GM12878 (cell line): ENCODE measurements around the gene TBX15. TPM values are rescaled to one million over a fixed set of nuclear protein-coding genes. Genes with fewer than 3 reads are reported as not detected.

Source experiments
- ATAC-seq: fragments of 200-7000 bp; cut with Tn5 transposase; 3 replicates; pipeline ENCODE4 v1.9.1; 2020; ENCODE audit warnings: mild to moderate bottlenecking, moderate library complexity
- BruUV-seq: library from RNA; stranded (reverse); fragments of 400-500 nt; replicated peaks from 2 replicates; lab custom pipeline; 2021; lab: Mats Ljungman, UMichigan
- CTCF ChIA-PET: fragments of 300-600 bp; sonication (Branson Sonifier 250); formaldehyde crosslinking; extraction: SDS; loops from one replicate; lab custom pipeline; 2021; ENCODE audit warnings: inconsistent platforms; lab: Yijun Ruan, JAX
- POLR2A ChIA-PET: fragments of 350-600 bp; formaldehyde crosslinking; extraction: SDS; loops from one replicate; lab custom pipeline; 2021; ENCODE audit warnings: inconsistent platforms; lab: Charles Lee
- RAD21 ChIA-PET: fragments of 300-600 bp; sonication (Branson Sonifier 250); formaldehyde crosslinking; loops from one replicate; lab custom pipeline; 2023; ENCODE audit warnings: antibody characterized with exemption; ENCODE audit not compliant: unreplicated experiment; lab: Charles Lee
- SMC1A ChIA-PET: fragments of 300-600 bp; sonication (Branson Sonifier 250); formaldehyde crosslinking; loops from one replicate; lab custom pipeline; 2023; ENCODE audit not compliant: unreplicated experiment, uncharacterized antibody; lab: Charles Lee
- DNase-seq: peaks from one replicate; pipeline ENCODE4 v3.0.0-alpha.2; 2011; ENCODE audit warnings: low read depth, low spot score
- FAIRE-seq: peaks from 3 replicates; lab custom pipeline; 2011; peaks lifted over from hg19 to GRCh38; lab: Jason Lieb, UNC
- H2AFZ ChIP-seq: 2 replicates; pipeline ENCODE4 v1.6.0; 2011; ENCODE audit warnings: low read depth, low read length, control low read depth; ENCODE audit not compliant: control insufficient read depth
- H3K27ac ChIP-seq: 2 replicates; pipeline ENCODE4 v1.5.1; 2011; ENCODE audit warnings: control low read depth; ENCODE audit not compliant: control insufficient read depth, insufficient read depth
- H3K27me3 ChIP-seq, 2 experiments: replicated peaks in 1 of 2; 2 replicates each; pipeline versions ENCODE4 v1.6.0 to v1.6.1; 2011; ENCODE audit warnings: low read length in 1 of 2; ENCODE audit not compliant: control insufficient read depth in 2 of 2, insufficient read depth in 2 of 2
- H3K36me3 ChIP-seq, 2 experiments: 2 replicates each; pipeline ENCODE4 v1.5.1; 2011; ENCODE audit warnings: low read length in 1 of 2; ENCODE audit not compliant: control insufficient read depth in 2 of 2, insufficient read depth in 2 of 2
- H3K4me1 ChIP-seq: 2 replicates; pipeline ENCODE4 v1.6.1; 2011; ENCODE audit warnings: mild to moderate bottlenecking, low read length, moderate library complexity, mixed read lengths; ENCODE audit not compliant: control insufficient read depth, insufficient read depth
- H3K4me2 ChIP-seq: 2 replicates; pipeline ENCODE4 v1.6.0; 2011; ENCODE audit warnings: control low read depth; ENCODE audit not compliant: control insufficient read depth, insufficient read depth
- H3K4me3 ChIP-seq: fragments of 200-600 bp; sonication (generic); 2 replicates; pipeline ENCODE4 v1.5.1; 2016
- H3K79me2 ChIP-seq: 2 replicates; pipeline ENCODE4 v1.6.0; 2011; ENCODE audit warnings: low read length; ENCODE audit not compliant: control insufficient read depth, insufficient read depth
- H3K9ac ChIP-seq: 2 replicates; pipeline ENCODE4 v1.8.0; 2011; ENCODE audit warnings: low read length, control low read depth, mixed read lengths; ENCODE audit not compliant: control insufficient read depth, insufficient read depth
- H3K9me3 ChIP-seq: replicated peaks from 3 replicates; pipeline ENCODE4 v1.5.1; 2011; ENCODE audit warnings: mild to moderate bottlenecking, low read length; ENCODE audit not compliant: control insufficient read depth, insufficient read depth
- H4K20me1 ChIP-seq: 2 replicates; pipeline ENCODE4 v1.6.0; 2011; ENCODE audit not compliant: control insufficient read depth, insufficient read depth
- FOXK2 ChIP-seq: fragments of 450-650 bp; IDR thresholded peaks from 2 replicates; pipeline ENCODE4 v1.6.1; 2017; ENCODE audit warnings: mild to moderate bottlenecking, moderate library complexity
- HDGF ChIP-seq: fragments of 450-650 bp; IDR thresholded peaks from 2 replicates; pipeline ENCODE4 v1.6.1; 2016; ENCODE audit warnings: antibody characterized with exemption
- KLF5 ChIP-seq: fragments of 450-650 bp; IDR thresholded peaks from 2 replicates; pipeline ENCODE4 v1.6.1; 2014; ENCODE audit warnings: mild to moderate bottlenecking; ENCODE audit not compliant: partially characterized antibody
- LARP7 ChIP-seq: fragments of 450-650 bp; IDR thresholded peaks from 2 replicates; pipeline ENCODE4 v1.6.1; 2017; ENCODE audit warnings: mild to moderate bottlenecking
- MTA3 ChIP-seq: IDR thresholded peaks from 2 replicates; pipeline ENCODE4 v1.6.1; 2012; ENCODE audit warnings: low read length, inconsistent platforms, borderline replicate concordance
- NFYA ChIP-seq: IDR thresholded peaks from 2 replicates; pipeline ENCODE4 v1.6.1; 2011; ENCODE audit warnings: low read depth, mild to moderate bottlenecking, low read length, improper control_type of control experiment, borderline replicate concordance
- SMARCA5 ChIP-seq: fragments of 450-650 bp; IDR thresholded peaks from 2 replicates; pipeline ENCODE4 v1.6.1; 2017; ENCODE audit warnings: mild to moderate bottlenecking
- SREBF1 ChIP-seq: IDR thresholded peaks from 2 replicates; pipeline ENCODE4 v1.6.1; 2012; ENCODE audit warnings: mild to moderate bottlenecking, low read length
- TCF3 ChIP-seq: IDR thresholded peaks from 2 replicates; pipeline ENCODE4 v1.6.1; 2012; ENCODE audit warnings: low read depth, mild to moderate bottlenecking, low read length, borderline replicate concordance; ENCODE audit not compliant: insufficient read depth
- YY1 ChIP-seq: IDR thresholded peaks from 2 replicates; pipeline ENCODE4 v1.6.1; 2011; ENCODE audit warnings: low read depth, mild to moderate bottlenecking, low read length
- WGBS: methylation state at CpG from one replicate; pipeline ENCODE4 v1.1.6; 2016; ENCODE audit warnings: low lambda C conversion rate; ENCODE audit not compliant: insufficient replicate concordance, insufficient coverage; ENCODE audit errors: missing lambda C conversion rate; 5-methylcytosine and 5-hydroxymethylcytosine counted together
- in situ Hi-C: fragments of 300-500 bp; cut with MboI; formaldehyde crosslinking; loops from 9 replicates; pipeline ENCODE4 v1.14.3; 2018; ENCODE audit warnings: mixed read lengths
- intact Hi-C: fragments of 100-400 bp; cut with micrococcal nuclease; formaldehyde crosslinking; loops from one replicate; pipeline ENCODE4 v1.14.2; 2022; ENCODE audit not compliant: unreplicated experiment
- polyA plus RNA-seq, 11 experiments: library from polyadenylated mRNA; depleted of rRNA in 4 of 11; unstranded in 6 of 11; stranded (reverse) in 5 of 11; fragments of >200 nt; fragmentation: Nextera tagmentation in 4 of 11; fragmentation: Illumina TruSeq in 1 of 11; extraction: Ambion mirVana in 4 of 11; extraction: Trizol in 1 of 11; gene quantifications; 1 replicate in 1 of 11; 2 replicates in 10 of 11; pipeline versions ENCODE4 v1.2.1 to v1.2.3, GENCODE V29; 2011 to 2016; ENCODE audit warnings: inconsistent platforms in 2 of 11, missing spikeins in 2 of 11, low read depth in 1 of 11
- total RNA-seq, 4 experiments: library from RNA; depleted of rRNA in 3 of 4; stranded (reverse); fragments of >200 nt in 3 of 4; fragmentation: Illumina TruSeq in 1 of 4; extraction: Trizol in 1 of 4; gene quantifications; 2 replicates each; pipeline versions ENCODE4 v1.2.1 to v1.2.3, GENCODE V29; 2013 to 2021
- TF ChIP-seq, protein P1 (sequence below): fragments of 450-650 bp; formaldehyde crosslinking; IDR thresholded peaks from 2 replicates; pipeline ENCODE4 v1.4.0; 2022; ENCODE audit warnings: mild to moderate bottlenecking, moderate library complexity
- TF ChIP-seq, protein P2 (sequence below): fragments of 450-650 bp; IDR thresholded peaks from 2 replicates; pipeline ENCODE4 v1.6.1; 2017; ENCODE audit warnings: mild to moderate bottlenecking, moderate library complexity

TBX15 gene
- total and polyA plus RNA-seq, 10 of the 15 experiments (the other 5 are each of a cell fraction or from before 2014, with no cell fraction given), result 0.64 to 9.4 (median 0.99) TPM

DNA sequence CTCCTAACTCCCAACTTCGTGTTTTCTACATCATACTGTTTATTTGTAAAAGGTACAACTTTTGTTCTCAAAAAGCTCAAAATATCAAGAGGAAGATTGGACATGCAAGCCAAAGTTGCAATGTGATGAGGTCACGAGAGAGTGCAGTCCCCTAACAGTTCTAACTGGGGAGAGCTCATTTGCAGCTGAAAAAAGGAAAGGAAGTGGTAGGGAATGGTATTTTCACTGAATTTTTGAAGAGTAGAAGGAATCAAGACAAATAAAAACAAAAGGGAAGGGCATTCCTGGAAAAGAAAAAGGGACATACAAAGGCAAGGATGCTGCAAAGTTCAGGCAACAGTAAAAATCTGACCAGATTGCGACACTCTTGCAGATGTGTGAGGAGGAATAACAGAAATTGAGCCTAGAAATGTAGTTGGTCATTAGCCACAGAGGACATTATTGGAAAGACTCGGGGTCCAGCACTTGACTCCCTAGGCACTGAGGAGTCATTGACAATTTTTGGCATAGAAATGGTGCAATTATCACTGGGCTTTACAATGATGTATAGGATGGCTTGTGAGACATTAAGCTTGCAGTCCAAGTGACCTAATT is 67.9 kb downstream of the TBX15 start:
- no peak overlapping the region for H3K9ac ChIP-seq
- POLR2A ChIA-PET, result no interaction called here
- in situ Hi-C loops, result no loop called here
- no peaks in the 10 kb centered on the region for H4K20me1 ChIP-seq
- intact Hi-C loops, result no loop called here
- H3K27me3 ChIP-seq, result no peaks in the 10 kb centered on the region
- no peak for DNase-seq
- RAD21 ChIA-PET, result interaction anchor here (0.7 kb wide), 1 partner anchor 12 kb away, joined by 3 read pairs; no protein-coding TSS in a partner anchor
- SMC1A ChIA-PET, result interaction anchor here (1.1 kb wide), 2 partner anchors 12 to 30 kb away, joined by 3 read pairs; no protein-coding TSS in a partner anchor
- no peaks in the 10 kb centered on the region; the same call in 2 of the 3 replicates for H3K9me3 ChIP-seq
- CTCF ChIA-PET, result interaction anchor here (1.4 kb wide), 1 partner anchor 13 kb away, joined by 6 read pairs; no protein-coding TSS in a partner anchor
- H3K4me3 ChIP-seq, result no peak overlapping the region
- TF ChIP-seq MTA3 (no peak), TCF3 (no peak), SMARCA5 (no peak), KLF5 (no peak), LARP7 (no peak), HDGF (no peak), FOXK2 (no peak), SREBF1 (no peak), YY1 (no peak), NFYA (no peak)
- TF ChIP-seq, protein P1, sequence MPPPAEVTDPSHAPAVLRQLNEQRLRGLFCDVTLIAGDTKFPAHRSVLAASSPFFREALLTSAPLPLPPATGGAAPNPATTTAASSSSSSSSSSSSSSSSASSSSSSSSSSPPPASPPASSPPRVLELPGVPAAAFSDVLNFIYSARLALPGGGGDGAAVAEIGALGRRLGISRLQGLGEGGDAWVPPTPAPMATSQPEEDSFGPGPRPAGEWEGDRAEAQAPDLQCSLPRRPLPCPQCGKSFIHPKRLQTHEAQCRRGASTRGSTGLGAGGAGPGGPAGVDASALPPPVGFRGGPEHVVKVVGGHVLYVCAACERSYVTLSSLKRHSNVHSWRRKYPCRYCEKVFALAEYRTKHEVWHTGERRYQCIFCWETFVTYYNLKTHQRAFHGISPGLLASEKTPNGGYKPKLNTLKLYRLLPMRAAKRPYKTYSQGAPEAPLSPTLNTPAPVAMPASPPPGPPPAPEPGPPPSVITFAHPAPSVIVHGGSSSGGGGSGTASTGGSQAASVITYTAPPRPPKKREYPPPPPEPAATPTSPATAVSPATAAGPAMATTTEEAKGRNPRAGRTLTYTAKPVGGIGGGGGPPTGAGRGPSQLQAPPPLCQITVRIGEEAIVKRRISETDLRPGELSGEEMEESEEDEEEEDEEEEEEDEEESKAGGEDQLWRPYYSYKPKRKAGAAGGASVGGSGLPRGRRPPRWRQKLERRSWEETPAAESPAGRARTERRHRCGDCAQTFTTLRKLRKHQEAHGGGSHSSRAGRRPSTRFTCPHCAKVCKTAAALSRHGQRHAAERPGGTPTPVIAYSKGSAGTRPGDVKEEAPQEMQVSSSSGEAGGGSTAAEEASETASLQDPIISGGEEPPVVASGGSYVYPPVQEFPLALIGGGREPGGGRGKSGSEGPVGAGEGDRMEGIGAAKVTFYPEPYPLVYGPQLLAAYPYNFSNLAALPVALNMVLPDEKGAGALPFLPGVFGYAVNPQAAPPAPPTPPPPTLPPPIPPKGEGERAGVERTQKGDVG, result no peak
- TF ChIP-seq, protein P2, sequence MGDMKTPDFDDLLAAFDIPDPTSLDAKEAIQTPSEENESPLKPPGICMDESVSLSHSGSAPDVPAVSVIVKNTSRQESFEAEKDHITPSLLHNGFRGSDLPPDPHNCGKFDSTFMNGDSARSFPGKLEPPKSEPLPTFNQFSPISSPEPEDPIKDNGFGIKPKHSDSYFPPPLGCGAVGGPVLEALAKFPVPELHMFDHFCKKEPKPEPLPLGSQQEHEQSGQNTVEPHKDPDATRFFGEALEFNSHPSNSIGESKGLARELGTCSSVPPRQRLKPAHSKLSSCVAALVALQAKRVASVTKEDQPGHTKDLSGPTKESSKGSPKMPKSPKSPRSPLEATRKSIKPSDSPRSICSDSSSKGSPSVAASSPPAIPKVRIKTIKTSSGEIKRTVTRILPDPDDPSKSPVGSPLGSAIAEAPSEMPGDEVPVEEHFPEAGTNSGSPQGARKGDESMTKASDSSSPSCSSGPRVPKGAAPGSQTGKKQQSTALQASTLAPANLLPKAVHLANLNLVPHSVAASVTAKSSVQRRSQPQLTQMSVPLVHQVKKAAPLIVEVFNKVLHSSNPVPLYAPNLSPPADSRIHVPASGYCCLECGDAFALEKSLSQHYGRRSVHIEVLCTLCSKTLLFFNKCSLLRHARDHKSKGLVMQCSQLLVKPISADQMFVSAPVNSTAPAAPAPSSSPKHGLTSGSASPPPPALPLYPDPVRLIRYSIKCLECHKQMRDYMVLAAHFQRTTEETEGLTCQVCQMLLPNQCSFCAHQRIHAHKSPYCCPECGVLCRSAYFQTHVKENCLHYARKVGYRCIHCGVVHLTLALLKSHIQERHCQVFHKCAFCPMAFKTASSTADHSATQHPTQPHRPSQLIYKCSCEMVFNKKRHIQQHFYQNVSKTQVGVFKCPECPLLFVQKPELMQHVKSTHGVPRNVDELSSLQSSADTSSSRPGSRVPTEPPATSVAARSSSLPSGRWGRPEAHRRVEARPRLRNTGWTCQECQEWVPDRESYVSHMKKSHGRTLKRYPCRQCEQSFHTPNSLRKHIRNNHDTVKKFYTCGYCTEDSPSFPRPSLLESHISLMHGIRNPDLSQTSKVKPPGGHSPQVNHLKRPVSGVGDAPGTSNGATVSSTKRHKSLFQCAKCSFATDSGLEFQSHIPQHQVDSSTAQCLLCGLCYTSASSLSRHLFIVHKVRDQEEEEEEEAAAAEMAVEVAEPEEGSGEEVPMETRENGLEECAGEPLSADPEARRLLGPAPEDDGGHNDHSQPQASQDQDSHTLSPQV, result no peak
- TF ChIP-seq, all 136 proteins: peak for 0
- H3K4me2 ChIP-seq, result no peak overlapping the region
- no TSS peak for BruUV-seq
- no peaks in the 10 kb centered on the region for H3K36me3 ChIP-seq
- no peak overlapping the region for H3K27ac ChIP-seq
- no peak for FAIRE-seq
- no peaks in the 10 kb centered on the region for H3K79me2 ChIP-seq
- whole genome bisulfite sequencing, result 21% methylated on average over 4 of the region's 4 CpGs
- no peak for ATAC-seq
- no peak overlapping the region for H2AFZ ChIP-seq
- peaks cover 2% of the 10 kb centered on the region; the same call in 1 of the 2 replicates for H3K4me1 ChIP-seq
